Prostate gland (tissue), 2 donors: ENCODE measurements around the gene FAM236C. TPM values are rescaled to one million over a fixed set of nuclear protein-coding genes. Genes with fewer than 3 reads are reported as not detected.
"Not testable (repeated sequence)": the region's sequence is repeated elsewhere in the genome, so short reads cannot be mapped to it uniquely, and the experiment has no call there.

ENCODE experiments used
- DNase-seq: peaks from one replicate; pipeline ENCODE4 v3.0.0-alpha.2; 2019; ENCODE audit warnings: low spot score
- H3K27ac ChIP-seq, 2 donors: fragments of 200-600 bp; sonication (generic); 2 replicates each; pipeline ENCODE4 v1.5.1; 2017 to 2019
- H3K27me3 ChIP-seq: fragments of 200-600 bp; sonication (generic); replicated peaks from 2 replicates; pipeline ENCODE4 v1.5.1; 2019; ENCODE audit not compliant: insufficient read depth
- H3K36me3 ChIP-seq, 2 donors: fragments of 200-600 bp; sonication (generic); 1 replicate in 1 of 2; 2 replicates in 1 of 2; pipeline versions ENCODE4 v1.5.1 to v1.8.1; 2017 to 2019
- H3K4me1 ChIP-seq: fragments of 200-600 bp; sonication (generic); replicated peaks from 2 replicates; pipeline ENCODE4 v1.5.1; 2019
- H3K4me3 ChIP-seq, 2 donors: fragments of 200-600 bp; sonication (generic); 2 replicates each; pipeline ENCODE4 v1.5.1; 2017 to 2019
- H3K9me3 ChIP-seq: fragments of 200-600 bp; sonication (generic); 2 replicates; pipeline ENCODE4 v1.5.1; 2017
- WGBS: methylation state at CpG from one replicate; pipeline ENCODE4 v1.1.5; 2018; 5-methylcytosine and 5-hydroxymethylcytosine counted together
- intact Hi-C: fragments of 100-400 bp; cut with DNase I; formaldehyde crosslinking; loops from one replicate; pipeline ENCODE4 v1.14.2; 2022
- total RNA-seq, 2 donors: library from RNA; depleted of rRNA; stranded (reverse); fragments of >200 nt; gene quantifications; one replicate each; pipeline ENCODE4 v1.1.0, GENCODE V29; 2016

The FAM236C gene
- total RNA-seq: not detected

DNA sequence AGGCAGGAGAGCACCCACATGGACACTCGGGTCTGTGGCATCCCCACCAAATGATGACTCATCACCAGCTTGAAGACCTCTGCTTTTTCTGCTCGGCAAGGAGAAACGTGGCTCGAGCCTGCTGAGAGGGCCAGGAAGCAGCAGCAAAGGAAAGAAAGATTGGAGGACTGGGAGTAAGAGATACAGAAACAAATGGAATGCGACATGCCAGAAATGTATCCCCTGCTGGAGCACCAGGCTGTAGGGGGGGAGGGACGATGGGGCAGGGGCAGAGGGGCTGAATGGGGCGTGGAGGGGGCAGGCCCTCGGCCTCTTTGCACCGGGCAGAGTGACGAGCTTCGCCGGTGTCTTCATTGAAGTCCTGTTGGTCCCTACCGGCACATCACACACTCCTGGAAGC is at the start of gene FAM236C:
FAM236C (plus strand) TSS at position 301 of the 400 bp plus-strand sequence. CDS start 100 bp downstream, outside the sequence.
- H3K4me3 ChIP-seq, intact Hi-C loops, H3K27ac ChIP-seq, DNase-seq, H3K27me3 ChIP-seq, H3K36me3 ChIP-seq, H3K4me1 ChIP-seq, H3K9me3 ChIP-seq: not testable (repeated sequence)
- no CpG with 5 or more reads among the region's 13 CpGs for WGBS

DNA sequence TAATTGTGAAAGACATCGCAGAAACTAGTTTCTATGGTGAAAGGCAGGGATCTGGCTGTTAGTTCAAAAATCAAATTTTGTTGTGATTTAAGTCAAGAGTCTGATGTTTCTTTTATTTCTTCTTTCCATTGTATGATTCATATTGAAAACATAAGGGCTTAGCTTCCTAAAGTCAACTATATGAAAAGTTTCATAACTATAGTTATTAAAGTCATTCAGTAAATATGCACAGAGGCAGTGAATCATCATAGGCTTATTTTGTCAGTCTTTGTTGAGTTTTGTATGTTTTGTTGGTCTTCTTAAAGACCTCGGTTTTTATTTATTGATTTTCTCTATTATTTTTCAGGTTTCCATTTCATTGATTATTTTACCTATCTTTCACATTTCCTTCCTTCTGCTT is 29.5 kb upstream of the FAM236C start:
- DNase-seq, H3K27me3 ChIP-seq, H3K9me3 ChIP-seq, H3K4me3 ChIP-seq, H3K27ac ChIP-seq, H3K4me1 ChIP-seq, H3K36me3 ChIP-seq, intact Hi-C loops: not testable (repeated sequence)
- no CpG with 5 or more reads among the region's 2 CpGs for WGBS

DNA sequence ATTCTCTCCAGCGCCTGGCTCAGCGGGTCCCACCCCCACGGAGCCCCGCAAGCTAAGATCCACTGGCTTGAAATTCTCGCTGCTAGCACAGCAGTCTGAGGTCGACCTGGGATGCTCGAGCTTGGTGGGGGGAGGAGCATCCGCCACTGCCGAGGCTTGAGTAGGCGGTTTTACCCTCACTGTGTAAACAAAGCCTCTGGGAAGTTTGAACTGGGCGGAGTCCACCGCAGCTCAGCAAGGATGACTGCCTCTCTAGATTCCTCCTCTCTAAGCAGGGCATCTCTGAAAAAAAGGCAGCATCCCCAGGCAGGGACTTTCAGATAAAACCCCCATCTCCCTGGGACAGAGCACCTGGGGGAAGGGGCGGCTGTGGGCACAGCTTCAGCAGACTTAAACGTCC is 22.7 kb upstream of the FAM236C start:
- intact Hi-C loops, DNase-seq, H3K4me3 ChIP-seq, H3K4me1 ChIP-seq, H3K27me3 ChIP-seq, H3K27ac ChIP-seq, H3K9me3 ChIP-seq, H3K36me3 ChIP-seq: not testable (repeated sequence)
- no CpG with 5 or more reads among the region's 14 CpGs for WGBS

DNA sequence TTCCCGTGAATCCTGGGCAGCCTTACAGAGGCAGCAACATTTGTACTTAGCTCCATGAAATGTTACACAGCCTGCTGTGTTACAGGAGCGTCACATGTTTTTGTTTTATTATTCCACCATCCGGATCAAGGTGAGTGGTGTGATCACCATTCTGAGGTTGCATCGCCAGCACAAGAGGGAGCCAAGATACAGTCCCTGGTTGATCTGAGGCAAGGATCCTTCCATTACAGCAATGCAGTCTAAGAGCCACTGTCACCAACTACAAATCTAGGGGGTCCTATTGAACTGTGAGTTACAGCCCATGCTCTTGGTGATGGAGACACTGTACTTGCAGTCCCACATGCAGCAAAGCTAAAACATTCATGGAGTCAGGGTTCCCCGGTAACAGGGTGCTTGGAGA is 3.7 kb downstream of the FAM236C start:
- H3K36me3 ChIP-seq, H3K9me3 ChIP-seq, intact Hi-C loops, H3K27ac ChIP-seq, H3K4me3 ChIP-seq, H3K4me1 ChIP-seq, H3K27me3 ChIP-seq, DNase-seq: not testable (repeated sequence)
- 79% methylated on average over 2 of the region's 5 CpGs for WGBS

DNA sequence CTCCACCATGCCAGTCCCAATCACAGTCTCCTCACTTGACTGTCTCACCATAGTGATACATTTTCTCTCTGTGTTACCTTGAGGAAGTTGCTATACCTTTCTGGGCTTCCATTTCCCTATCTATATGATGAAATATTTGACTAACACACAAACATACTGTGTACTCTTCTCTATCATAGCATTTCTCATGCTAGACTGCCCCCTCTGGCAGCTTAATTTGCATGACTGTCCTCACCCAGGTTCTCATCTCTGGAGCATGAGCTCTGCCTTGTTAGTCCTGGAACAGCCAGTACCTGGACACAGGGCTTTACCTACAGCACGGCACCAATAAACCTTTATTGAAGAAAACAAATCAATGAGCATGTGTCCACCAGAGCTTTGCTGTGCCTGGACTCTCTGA is 19.9 kb downstream of the FAM236C start:
- H3K27me3 ChIP-seq, H3K4me3 ChIP-seq, H3K4me1 ChIP-seq, DNase-seq, intact Hi-C loops, H3K9me3 ChIP-seq, H3K36me3 ChIP-seq, H3K27ac ChIP-seq: not testable (repeated sequence)
- no CpG with 5 or more reads among the region's 1 CpG for WGBS

DNA sequence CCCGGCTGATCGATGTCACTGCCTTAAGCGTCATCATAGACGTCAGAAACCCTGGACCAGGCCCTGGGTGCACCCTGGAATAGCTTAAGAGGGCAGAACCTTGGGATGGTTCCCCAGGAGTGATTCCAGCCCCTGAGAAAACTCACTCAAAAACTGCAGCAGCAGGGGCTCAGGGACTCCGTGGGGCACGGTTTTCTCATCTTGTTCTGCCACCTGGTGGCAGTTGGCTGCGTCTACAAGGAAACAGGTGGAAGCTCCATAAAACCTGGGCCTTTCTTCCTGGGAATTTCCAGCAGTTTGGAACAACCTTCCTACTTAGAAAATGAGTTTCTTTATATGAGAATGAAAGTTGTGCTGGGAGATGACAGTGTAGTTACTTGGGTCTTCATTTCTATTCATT is 24.0 kb downstream of the FAM236C start:
- WGBS: no CpG with 5 or more reads among the region's 7 CpGs
- H3K4me1 ChIP-seq, H3K9me3 ChIP-seq, H3K27me3 ChIP-seq, DNase-seq, intact Hi-C loops, H3K36me3 ChIP-seq, H3K27ac ChIP-seq, H3K4me3 ChIP-seq: not testable (repeated sequence)

DNA sequence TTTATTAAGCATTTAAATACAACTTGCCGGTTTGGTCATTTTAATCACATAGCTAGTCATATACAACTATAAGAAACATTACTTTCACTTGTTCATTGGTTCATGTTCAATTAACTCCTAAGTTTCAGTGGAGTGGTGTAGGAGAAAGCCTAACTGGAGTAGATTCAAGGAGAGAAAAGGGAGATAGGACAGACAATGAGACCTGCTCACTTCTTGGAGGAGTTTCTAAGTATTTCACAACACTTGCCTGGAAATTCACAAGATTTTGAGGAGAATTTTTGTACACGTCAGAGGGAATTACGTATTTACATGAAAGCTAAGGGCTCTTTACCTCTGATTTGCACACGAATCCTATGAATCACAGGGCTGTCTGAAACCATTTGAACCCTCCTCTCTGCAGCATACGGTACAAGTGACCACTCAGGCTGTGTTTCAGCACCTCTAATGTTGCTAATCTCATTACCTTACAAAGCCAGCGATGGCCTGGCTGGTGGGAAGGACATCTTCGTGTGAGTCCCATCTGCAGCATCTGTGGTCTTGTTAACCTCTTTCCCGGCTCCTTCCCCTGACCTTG is 24.6 kb downstream of the FAM236C start:
- H3K4me3 ChIP-seq, H3K4me1 ChIP-seq, DNase-seq, H3K27ac ChIP-seq, H3K9me3 ChIP-seq, H3K27me3 ChIP-seq, intact Hi-C loops, H3K36me3 ChIP-seq: not testable (repeated sequence)
- WGBS: no CpG with 5 or more reads among the region's 8 CpGs

DNA sequence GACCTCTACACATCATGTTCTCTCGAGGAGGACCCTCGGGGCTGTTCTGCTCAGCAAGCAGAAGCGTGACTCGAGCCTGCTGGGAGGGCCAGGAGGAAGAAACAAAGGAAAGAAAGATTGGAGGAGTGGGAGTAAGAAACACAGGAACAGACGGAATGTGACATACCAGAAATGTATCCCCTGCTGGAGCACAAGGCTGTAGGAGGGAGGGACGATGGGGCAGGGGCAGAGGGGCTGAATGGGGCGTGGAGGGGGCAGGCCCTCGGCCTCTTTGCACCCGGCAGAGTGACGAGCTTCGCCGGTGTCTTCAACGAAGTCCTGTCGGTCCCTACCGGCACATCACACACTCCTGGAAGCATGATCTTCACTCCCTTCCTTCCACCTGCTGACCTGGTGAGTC is 25.5 kb downstream of the FAM236C start, which contains the start of gene FAM236A:
FAM236A (plus strand) TSS at position 301 of the 400 bp plus-strand sequence; CDS start at position 358, 57 bp downstream.
- H3K27ac ChIP-seq, H3K4me1 ChIP-seq, H3K36me3 ChIP-seq, H3K27me3 ChIP-seq, H3K4me3 ChIP-seq, DNase-seq, H3K9me3 ChIP-seq, intact Hi-C loops: not testable (repeated sequence)
- WGBS: no CpG with 5 or more reads among the region's 15 CpGs

DNA sequence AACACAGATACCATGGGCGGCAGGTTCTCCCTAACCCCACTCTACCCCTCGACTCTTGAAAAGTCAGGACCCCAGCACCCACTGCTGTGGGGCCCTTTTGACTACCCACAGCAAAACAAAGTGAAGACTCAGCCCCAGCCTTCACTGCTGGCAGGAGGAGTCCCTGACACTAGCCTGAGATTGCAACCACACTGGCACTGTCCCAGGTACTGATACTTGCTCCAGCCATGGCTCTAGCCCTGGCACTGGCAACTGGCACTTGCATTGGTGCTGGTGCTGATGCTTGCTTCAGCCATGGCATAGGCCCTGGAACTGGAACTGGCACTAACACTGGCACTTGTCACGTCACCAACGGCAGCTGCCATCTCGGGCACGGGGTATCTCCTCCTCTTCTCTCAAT is 29.9 kb downstream of the FAM236C start:
- intact Hi-C loops, H3K27ac ChIP-seq, H3K4me3 ChIP-seq, H3K4me1 ChIP-seq, H3K36me3 ChIP-seq, H3K9me3 ChIP-seq, DNase-seq, H3K27me3 ChIP-seq: not testable (repeated sequence)
- WGBS: no CpG with 5 or more reads among the region's 6 CpGs

DNA sequence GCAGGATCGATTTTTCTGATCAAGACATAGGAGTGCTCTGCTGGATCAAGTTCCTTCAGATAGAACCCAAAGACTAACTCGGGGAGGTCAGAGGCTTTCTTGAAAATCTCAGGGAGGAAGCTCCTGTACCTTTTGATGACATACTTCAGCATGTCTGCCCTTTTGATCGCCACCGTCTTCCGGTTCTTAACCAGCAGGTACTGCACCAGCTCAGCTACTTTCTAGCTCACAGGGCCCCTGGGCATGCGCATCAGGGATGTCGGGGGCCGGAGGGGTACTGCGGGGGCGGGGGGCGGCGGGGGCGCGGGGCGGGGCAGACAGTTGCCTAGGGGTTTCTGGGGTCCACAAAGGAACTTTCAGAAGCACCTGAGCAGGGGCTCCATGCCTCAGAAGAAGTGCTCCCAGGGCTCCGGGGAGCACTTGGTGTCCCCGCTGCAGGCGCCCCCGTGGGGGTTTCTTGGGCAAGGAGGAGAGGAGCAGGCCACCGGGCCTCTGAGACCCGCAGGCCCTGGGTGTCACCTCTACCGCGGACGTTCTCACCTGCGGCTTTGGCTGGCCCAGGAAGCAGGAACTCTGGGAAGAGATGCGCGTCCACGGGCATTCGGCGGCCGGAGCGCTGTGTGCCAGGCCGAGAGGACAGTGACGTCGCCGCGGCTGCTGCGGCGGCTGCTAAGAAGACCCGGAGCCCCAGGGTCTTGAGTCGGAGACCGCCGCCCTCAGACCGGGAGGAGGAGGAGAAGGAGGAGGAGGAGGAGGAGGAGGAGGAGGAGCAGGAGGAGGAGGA is 30.8 kb downstream of the FAM236C start:
- H3K36me3 ChIP-seq, intact Hi-C loops, DNase-seq: not testable (repeated sequence)

DNA sequence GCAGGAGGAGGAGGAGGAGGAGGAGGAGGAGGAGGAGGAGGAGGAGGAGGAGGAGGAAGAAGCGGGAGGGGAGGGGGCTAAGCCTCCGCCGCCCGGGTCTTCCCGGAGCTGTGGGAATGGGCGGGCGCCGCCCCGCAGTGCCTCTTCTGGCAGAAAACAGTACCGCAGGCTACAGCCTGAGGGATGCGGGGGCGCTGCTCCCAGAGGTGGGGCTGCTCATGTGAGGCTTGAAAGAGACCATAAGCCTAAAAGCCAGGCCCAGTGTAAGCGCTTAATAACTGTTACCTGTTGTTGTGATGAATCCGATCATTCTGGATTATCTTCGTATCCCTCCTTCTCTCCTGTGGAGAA is 31.4 kb downstream of the FAM236C start, which contains the start of gene DMRTC1:
DMRTC1 (minus strand) TSS at position 19 of the 351 bp plus-strand sequence. CDS start 68,143 bp downstream, outside the sequence.
- H3K9me3 ChIP-seq, H3K27ac ChIP-seq, H3K4me1 ChIP-seq, H3K36me3 ChIP-seq, intact Hi-C loops, H3K27me3 ChIP-seq, H3K4me3 ChIP-seq, DNase-seq: not testable (repeated sequence)
- WGBS: no CpG with 5 or more reads among the region's 15 CpGs

More for the DNA sequence above, 30.8 kb downstream of the FAM236C start:
- no CpG with 5 or more reads among the region's 44 CpGs for WGBS
- H3K27me3 ChIP-seq, H3K27ac ChIP-seq, H3K9me3 ChIP-seq, H3K4me1 ChIP-seq, H3K4me3 ChIP-seq: not testable (repeated sequence)

DNA sequence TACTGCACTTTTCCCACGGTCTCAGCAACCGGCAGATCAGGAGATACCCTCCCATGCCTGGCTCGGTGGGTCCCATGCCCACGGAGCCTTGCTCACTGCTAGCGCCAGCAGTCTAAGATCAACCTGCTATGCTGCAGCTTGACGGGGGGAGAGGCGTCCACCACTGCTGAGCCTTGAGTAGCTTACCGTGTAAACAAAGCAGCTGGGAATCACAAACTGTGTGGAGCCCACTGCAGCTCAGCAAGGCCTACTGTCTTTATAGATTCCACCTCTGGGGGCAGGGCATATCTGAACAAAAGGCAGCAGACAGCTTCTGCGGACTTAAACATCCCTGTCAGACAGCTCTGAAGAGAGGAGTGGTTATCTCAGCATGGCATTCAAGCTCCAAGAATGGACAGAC is 47.6 kb downstream of the FAM236C start:
- WGBS: no CpG with 5 or more reads among the region's 9 CpGs
- intact Hi-C loops, H3K9me3 ChIP-seq: not testable (repeated sequence)

More for the DNA sequence above, 47.6 kb downstream of the FAM236C start:
- not testable (repeated sequence) for H3K4me1 ChIP-seq, DNase-seq, H3K27ac ChIP-seq, H3K4me3 ChIP-seq, H3K36me3 ChIP-seq, H3K27me3 ChIP-seq
